MV-4-11 (cell line): Measurements from ENCODE around the gene FAM184A.

Source experiments
- DNase-seq: peaks from one replicate; lab custom pipeline; 2025; lab: John Stamatoyannopoulos, UW

The FAM184A gene

DNA sequence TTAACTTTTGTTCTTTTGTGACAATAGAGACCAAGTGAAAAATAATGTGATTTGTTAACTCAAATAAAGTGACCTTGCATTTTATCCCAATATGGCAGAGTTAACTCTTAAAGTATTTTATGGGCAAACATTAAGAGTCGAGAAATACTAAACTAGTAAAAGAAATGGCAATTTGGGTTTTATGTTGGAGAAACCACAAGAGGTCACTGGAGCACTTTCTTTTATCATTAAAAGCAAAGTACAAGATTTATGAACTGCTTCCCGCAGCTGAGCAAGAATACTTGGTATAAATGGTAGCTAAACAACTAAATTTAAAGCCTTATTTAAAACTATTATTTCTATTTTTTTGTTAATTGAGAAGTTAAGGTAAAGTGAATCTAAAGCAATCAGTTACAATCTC lies 110.0 kb downstream of the FAM184A start:
- peak; percentile 33 for DNase-seq

GRCh38 chr6:118967239-118967638 lies 111.2 kb downstream of the FAM184A start:
- DNase-seq: no peak

DNA sequence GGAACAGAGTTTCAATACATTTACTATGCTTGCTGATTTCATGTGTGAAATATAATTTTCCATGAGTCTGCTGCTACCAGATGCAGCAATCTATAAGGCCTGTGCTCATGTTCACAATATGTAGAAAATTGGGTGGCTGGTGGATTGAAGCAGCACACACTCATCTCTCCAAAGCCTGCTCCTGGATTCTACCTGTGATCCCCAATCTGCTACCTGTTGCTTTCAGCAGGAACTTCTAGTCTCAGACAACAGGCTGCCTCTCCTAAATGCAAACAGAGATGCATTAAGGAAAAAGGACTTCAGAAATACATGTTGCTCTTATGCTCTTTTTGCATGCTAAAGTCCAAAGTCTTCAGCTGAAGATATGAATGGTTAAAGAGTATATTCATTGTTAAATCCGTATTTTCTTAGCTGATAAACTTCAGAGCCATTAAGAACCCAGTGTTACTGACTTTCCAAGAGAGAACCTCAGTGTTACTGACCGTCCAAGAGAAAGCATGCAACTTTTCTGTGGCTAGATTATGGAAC lies 112.6 kb downstream of the FAM184A start:
- no peak for DNase-seq

GRCh38 chr6:118965371-118965770 lies 113.1 kb downstream of the FAM184A start:
- DNase-seq: no peak

DNA sequence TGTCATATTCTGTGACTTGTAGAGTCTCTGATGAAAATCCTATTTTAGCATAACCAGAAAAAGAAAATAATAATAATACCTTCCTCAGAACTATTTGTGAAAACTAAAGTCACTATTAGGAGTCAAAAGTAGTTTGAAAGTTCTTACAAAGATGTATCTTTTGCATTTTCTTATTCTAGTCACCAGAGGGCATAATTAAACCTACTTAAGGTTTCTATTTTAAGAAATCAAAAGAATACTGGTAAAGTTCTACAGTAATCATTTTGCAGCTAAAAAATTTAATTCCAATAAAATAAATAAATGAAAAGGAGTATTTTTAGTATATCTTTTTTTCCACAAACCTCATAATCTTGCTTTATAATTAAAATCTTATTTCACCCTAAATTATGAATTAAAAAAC lies 115.5 kb downstream of the FAM184A start:
- peak; percentile 9 for DNase-seq

GRCh38 chr6:118959903-118960302 lies 118.6 kb downstream of the FAM184A start:
- DNase-seq: no peak

- no peak for DNase-seq
Observed at GRCh38 chr6:118953391-118953790, 125.1 kb downstream of the FAM184A start.

DNA sequence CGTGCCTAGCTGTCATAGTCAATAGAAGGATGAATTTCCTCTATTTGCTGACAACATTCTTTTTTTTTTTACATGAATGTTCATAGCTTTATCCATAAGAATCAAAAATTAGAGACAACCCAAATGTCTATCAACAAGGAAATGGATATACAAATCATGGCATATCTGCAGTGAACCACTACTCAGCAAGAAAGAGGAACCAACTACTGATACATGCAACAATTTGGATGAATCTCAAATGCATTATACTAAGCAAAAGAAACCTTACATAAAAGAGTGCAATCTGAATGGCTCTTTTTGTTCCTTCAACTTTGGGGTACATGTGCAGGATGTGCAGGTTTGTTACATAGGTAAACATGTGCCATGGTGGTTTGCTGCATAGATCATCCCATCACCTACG lies 125.8 kb downstream of the FAM184A start:
- peak; percentile 58 for DNase-seq

DNA sequence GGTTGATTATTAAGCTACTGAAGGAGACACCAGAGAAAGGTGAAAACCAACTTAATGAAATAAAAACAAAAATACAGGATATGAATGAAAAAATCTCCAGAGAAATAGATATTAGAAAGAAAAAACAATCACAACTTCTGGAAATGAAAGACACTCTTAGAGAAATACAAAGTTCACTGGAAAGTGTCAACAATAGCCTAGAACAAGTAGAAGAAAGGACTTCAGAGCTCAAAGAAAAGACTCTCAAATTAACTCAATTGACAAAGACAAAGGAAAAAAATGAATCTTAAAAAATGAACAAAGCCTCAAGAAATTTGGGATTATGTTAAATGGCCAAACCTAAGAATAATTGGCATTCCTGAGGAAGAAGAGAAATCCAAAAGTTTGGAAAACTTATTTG lies 133.2 kb downstream of the FAM184A start:
- no peak for DNase-seq

DNA sequence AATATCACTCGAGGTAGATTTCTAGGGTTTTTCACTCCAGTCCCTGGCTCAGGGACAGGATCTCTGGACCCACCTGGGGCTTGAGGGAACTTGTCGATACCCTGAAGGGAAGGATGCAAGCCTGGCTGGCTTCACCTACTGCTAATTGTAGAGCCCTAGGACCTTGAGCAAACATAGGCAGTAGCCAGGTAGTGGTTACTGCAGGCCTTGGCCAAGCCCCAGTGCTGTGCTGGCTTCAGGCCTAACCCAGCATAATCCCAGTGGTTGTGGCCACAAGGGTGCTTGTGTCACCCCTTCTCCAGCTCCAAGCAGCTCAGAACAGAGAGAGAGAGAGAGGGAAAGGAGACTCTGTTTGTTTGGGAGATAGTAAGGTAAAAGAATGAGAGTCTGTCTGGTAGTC lies 137.7 kb downstream of the FAM184A start:
- DNase-seq: no peak

DNA sequence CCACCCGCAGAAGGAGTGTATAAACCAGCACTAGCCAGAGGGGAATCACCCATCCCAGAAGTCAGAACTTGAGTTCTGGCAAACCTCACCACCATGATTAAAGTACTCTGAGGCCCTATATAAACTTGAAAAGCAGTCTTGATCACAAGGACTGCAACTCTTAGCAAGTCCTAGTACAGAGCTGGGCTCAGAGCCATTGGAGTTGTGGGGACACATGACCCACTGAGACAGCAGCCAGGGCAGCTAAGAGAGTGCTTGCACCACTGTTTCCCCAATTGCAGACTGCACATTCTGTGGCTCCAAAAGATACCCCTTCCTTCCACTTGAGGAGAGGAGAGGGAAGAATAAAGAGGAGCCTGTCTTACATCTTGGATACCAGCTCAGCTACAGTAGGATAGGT lies 138.8 kb downstream of the FAM184A start:
- no peak for DNase-seq

- no peak for DNase-seq
Observed at GRCh38 chr6:118935978-118936703, 142.3 kb downstream of the FAM184A start.

DNA sequence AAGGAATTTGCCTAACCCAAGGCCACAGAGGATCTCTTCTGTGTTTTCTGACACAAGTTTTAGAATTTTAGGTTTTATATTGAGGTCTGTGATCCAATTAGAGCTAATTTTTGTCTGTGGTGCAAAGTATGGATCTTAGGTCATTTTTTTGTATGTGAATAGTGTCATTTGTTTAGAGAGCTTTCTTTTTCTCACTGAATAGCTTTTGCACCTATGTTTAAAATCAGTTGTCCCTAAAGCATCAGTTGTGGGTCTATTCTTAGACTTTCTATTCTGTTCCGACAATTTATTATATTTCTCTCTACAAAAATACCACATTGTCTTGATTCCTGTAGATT lies 143.2 kb downstream of the FAM184A start:
- no peak for DNase-seq

DNA sequence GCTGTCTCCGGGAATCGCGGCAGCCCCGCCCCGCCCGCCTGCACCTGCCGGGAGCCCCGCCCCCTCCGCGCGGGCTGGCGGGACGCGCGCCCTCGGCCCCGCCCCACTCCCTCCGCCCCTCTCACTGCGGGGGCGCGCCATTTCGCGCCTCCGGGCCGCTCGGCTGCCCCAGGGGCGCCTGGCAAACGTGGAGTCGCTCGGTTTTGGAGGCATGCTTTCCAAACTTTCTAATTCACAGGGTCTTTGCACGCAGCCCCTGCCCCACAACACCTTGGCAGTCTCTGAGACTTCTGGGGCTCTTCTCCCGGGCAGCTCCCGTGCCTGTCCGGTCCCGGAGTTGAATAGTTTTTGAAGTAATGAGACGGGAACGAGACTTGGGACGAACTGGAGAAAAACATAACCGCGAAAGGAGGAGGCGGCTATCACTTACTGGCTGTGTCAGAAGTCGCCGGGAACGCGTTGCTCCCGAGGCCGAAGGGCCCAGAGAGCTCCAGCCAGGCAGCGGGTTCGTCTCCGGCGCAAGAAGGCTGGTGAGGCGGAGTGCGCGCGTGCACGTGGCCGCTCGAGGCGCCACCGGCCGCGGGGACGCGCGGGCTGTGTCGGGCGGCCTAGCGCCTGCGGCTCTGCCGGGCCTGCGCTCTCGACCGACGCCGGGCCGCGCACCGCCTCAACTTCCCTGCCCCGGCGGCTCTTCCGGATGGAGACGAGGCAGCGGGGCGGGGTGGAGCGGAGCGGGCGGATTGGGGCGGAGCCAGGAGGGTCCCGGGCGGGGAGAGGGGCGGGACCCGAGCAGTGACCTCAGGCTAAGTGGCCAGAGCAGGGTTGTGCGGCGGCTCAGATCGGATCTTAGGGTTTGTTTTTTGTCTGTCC lies 143.8 kb downstream of the FAM184A start, which contains the start of gene MCM9:
TSS of gene MCM9 (minus strand) at position 699 of the 870 bp plus-strand sequence. CDS start 3,436 bp downstream, outside the sequence.
- DNase-seq: peak; percentile 86

GRCh38 chr6:118933855-118934460 lies 144.5 kb downstream of the FAM184A start:
- DNase-seq: no peak

DNA sequence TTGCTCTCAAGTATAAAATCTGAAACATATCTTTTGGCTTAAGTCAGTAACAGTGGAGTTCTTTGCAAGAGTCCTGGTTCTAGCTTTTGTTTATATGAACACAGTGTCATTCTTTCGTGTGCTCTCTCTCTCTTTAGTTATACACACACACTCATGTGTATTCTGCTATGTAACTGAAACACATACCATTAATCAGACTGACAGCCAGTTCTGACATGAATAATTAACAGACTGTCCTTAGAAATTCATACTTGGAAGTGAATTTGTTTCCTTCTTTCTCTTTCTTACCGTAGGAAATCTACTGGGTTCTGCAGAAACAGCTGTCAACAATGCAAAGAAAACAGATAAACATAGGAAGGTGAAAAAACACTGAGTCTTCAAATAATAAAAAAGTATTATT lies 146.0 kb downstream of the FAM184A start:
- DNase-seq: no peak

DNA sequence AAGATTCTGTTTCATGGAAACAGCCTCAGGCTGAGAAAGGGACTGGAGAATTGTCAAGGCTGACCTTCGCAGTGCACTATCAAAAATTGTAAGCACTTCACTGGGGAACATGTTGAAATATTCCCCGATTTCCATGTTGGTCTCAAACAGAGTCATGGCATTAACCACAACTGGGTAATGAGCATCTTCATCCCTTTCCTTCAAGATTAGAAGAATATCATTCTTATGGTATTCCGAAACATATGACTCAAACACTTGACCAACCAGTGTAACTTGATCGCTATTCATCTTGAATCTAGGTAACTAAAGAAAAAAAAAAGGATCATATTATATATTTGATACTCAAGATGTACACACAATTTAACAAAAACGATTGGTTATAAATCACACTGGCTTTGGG lies 147.0 kb downstream of the FAM184A start:
- no peak for DNase-seq

DNA sequence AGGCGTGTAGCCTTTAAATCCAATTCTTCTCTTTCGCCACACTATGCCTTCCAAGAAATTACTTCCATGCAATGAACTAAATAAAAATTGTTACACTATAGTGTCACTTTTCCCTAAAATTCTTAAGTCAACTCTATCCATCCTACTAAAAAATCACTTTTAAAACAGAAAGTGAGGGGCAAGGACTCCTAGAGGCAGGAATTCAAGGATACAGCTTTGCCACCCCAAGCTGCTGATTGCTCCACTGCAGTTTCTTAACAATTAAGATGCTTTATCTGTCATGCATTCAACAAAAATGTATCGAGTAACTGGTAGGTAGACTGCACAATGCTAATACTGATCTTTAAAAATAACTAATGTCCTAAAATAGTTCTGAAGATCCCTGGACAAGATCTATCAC lies 147.8 kb downstream of the FAM184A start:
- no peak for DNase-seq

GRCh38 chr6:118923035-118923434 lies 155.4 kb downstream of the FAM184A start:
- no peak for DNase-seq

DNA sequence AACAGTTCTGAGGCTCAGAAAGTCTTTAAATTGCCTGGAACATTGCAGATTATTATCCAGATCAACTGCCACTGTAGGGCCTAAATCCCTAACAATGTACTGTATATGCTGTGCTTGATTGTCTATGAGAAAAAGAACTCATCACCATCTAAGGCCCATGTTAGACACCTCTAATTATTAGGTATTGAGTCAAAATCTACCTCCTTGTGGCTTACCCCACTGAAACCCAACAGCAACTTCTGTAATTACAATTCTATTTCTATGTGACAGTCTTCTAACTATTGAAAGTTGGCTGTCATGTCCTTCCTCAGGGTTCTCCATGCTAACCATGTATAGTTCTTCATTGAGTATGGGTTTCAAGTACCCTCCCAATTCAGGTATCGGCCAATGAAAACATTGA lies 157.4 kb downstream of the FAM184A start:
- no peak for DNase-seq

- no peak for DNase-seq
Observed at GRCh38 chr6:118918329-118918725, 160.1 kb downstream of the FAM184A start.

- DNase-seq: no peak
Observed at GRCh38 chr6:118917546-118918328, 160.7 kb downstream of the FAM184A start.
